ENCODE data around the gene SRD5A1. TPM values are rescaled to one million over a fixed set of nuclear protein-coding genes. Genes with fewer than 3 reads are reported as not detected.

Gene SRD5A1, protein sequence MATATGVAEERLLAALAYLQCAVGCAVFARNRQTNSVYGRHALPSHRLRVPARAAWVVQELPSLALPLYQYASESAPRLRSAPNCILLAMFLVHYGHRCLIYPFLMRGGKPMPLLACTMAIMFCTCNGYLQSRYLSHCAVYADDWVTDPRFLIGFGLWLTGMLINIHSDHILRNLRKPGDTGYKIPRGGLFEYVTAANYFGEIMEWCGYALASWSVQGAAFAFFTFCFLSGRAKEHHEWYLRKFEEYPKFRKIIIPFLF
- 35.8 TPM for polyA plus RNA-seq (2012; ENCODE audit: insufficient read depth, insufficient read length)

DNA sequence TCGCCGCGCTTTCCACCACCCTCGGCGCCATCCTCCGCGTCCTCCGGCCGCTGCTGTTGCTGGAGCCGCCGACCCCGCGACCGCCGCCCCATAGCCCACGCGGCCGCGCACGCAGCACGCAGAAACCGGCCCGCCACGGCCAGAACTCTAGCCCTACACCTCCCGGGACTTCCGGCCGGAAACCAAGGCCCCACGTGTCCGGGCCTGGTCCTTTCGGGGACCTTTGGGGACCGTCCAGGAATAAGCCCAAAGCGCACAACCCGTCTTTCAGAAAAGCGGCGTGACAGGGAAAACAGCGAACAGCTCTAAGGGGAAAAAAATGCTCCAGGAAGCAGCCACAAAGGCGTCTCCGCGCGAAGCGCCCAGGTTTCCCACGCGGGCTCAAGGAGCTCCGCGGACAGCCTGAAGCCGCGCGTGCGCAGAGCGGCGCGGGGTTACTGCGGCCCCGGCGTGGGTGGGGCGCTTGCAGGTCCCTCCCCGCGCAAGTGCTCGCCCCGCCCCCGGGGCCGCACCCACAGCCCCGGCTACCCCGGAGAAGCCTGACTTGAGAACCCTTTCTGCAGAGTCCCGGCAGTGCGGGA, at the start of gene SRD5A1, which contains the start of gene NSUN2:
Gene SRD5A1 (plus strand): TSS at position 553 of the 581 bp plus-strand sequence. CDS start 137 bp downstream, outside the sequence.
Gene NSUN2 (minus strand): TSS at position 157 of the 581 bp plus-strand sequence. CDS start 65 bp downstream, at position 92.
- peak within 1 kb of the TSS; percentile 97 for H3K4me3 ChIP-seq (ENCODE audit: low read length)
- peak; percentile 84 for DNase-seq (ENCODE audit: low read depth, low spot score)

DNA sequence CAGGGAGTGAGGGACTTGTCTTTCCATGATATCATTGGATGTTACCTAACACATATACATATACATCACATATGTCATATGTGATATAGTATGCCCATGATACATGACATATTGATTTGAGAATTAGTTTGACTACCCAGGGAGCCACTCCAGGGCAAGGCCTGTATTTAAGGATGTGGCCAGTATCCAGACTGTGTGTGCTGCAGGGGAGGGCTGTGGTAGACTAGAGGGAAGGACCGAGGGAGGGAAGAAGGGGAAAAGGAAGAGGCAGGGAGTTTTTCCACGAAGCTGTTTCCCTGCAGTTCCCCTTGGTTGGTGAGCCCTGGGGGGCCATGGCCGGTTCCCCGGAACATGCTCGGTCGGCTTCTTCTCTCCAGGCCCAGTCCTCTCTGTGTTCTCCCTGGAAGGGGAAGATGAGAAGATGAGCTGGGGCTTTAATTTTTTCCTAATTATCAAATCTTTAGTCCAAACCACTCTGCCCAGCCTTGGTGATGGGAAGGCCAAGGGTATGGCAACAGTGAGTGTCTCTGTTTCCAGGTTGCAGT, 49.1 kb upstream of the SRD5A1 start:
- no peak for DNase-seq (ENCODE audit: low read depth, low spot score)
- H3K4me3 ChIP-seq (ENCODE audit: low read length) = no peak overlapping the region

DNA sequence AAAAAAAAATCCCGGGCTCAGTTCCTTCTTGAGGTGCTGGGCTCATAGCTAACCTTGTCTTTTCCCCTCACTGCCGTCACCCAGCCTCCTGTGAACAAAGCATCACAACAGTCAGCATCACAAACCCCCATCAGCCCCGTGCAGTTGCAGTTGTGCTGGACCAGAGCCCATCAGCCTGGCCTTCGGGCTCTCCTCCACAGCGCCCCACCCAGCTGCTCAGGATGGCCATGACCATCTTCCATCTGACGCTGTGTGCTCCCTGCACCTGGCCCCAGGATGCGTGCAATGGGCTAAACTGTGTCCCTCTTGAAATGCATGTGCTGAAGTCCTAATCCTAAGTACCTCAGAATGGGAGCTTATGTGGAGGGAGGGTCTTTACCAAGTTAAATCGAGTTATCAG, 48.5 kb upstream of the SRD5A1 start:
- H3K4me3 ChIP-seq (ENCODE audit: low read length) = no peak overlapping the region
- DNase-seq (ENCODE audit: low read depth, low spot score) = no peak

DNA sequence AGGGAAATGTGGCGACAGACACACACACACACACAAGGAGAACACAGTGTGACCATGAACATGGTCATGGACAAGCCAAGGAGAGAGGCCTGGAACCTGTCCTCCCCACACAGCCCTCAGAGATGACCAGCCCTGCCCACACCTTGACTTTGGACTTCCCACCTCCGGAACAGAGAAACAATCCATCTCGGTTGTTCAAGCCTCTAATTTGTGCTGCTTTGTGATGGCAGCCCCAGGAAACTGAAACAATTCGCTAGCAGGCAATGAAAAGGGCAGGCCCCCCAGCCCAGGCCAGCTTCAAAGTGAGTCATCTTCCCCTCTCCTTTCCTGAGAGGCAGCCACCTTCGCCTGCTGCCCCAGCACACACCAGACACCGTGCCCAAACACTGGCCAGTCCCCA, 48.1 kb upstream of the SRD5A1 start:
- no peak for DNase-seq (ENCODE audit: low read depth, low spot score)
- H3K4me3 ChIP-seq (ENCODE audit: low read length) = no peak overlapping the region

DNA sequence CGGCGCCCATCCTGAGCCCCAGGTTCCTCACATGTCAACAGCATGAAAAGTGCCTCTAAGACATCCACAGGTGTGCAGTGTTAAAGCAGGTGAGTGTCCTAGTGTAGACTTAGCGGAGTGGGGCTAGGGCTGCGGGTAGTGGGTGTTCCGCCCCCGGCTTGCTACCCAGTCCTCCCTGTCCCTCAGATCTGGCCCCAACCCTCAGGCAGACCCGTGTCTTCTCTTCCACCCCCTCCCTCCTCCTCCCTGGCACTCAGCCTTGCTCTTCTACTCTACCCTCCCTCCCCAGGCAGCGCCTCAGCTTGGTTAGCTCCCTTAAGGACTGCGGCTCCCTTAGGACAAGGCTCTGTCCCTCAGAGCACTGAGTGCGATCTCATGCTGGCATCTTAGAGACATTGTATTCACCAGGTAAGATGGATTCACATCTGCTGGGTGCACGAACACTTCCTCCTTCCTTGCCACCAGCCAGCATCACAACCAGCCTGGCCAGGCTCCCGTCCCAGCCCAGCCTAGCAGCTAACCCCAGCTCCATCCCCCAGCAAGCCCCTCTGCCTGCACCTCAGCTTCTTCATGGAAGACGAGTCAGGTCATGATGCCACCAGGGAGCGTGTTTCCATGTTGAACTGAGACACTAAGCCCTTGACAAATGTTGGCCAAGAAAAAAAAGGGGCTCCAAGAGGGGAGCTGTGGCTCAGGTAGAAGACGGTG, 47.1 kb upstream of the SRD5A1 start:
- H3K4me3 ChIP-seq (ENCODE audit: low read length) = no peak overlapping the region
- no peak for DNase-seq (ENCODE audit: low read depth, low spot score)

DNA sequence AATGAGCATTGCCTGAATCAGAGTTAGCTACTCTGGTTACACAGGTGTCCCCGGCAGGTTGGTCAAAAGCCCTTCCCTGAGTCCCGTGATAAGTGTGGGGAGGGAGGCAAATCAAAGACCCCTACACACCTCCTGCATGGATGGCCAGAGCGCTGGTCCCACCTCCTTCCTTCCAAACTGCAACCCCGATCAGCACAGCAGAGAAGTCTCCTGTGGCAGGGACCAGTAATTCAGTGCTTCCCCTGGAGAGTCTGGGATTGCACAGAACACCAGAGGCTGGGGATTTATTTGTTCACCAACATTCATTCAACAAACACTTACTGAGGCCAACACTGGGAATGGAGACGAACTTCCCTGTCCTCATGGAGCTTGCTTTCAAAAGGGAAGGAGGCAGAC, 46.6 kb upstream of the SRD5A1 start:
- no peak overlapping the region for H3K4me3 ChIP-seq (ENCODE audit: low read length)

DNA sequence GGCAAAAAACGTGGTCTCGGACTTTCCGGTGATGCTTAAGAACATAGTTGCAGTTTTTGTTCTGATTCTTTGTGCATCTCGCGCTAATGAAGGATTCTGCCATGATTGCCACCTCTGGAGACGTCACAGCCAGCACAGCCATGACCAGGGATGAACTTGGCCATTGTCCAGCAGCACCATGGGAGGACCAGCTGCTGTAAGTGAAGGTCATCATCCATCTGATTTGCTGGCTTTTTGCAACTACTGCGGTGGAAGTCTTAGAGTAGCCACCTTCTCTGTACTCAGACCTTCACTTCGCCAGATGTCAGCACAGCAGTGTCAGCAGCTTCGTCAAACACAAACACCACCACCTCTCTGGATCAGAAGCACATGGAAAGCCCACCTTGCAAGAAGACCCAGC, 46.1 kb upstream of the SRD5A1 start:
- H3K4me3 ChIP-seq (ENCODE audit: low read length) = no peak overlapping the region
- DNase-seq (ENCODE audit: low read depth, low spot score) = no peak

More for the DNA sequence above, 46.6 kb upstream of the SRD5A1 start:
- DNase-seq (ENCODE audit: low read depth, low spot score) = no peak

DNA sequence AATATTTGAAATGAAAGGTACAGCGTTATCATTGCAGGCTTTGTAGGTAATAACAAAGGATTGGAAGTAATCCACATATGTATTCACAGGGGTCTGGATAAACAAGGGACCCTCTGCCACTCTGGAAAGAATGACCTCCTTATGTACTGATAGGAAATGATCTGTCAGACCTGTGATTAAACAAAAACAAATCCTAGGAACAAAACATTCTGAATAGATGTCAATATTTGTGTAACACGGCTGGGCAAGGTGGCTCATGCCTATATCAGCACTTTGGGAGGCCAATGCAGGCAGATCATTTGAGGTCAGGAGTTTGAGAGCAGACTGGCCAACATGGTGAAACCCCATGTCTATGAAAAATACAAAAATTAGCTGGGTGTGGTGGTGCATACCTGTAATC, 42.7 kb upstream of the SRD5A1 start:
- no peak overlapping the region for H3K4me3 ChIP-seq (ENCODE audit: low read length)

DNA sequence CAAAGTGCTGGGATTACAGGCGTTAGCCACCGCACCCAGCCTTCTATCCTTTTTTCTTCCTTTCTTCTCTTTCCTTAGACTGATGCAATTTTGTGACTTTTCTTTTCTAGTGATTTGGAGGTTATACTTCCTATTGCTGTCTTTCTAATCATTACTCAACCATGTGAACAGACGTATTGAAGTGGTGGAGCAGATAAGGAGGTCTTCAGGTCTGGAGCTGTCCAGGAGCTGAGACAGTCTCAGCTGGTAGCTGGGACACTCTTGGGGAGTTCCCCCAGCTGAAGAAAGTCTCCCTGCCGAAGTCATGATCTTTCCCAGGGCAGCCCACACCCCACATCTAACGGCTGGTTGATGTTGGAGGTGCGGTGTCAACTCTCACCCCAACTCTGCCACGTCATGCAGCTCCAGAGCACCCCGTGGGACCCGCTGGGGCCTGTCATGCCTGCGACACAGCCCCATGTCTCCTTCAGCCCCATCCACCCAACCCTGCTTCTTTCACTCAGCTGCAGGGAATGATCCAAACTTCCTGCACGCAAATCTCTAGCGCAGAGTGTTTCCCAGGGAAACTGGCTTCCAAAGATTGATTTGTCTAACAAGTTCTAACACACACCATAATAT, 41.5 kb upstream of the SRD5A1 start:
- DNase-seq (ENCODE audit: low read depth, low spot score) = no peak
- no peak overlapping the region for H3K4me3 ChIP-seq (ENCODE audit: low read length)

More for the DNA sequence above, 42.7 kb upstream of the SRD5A1 start:
- DNase-seq (ENCODE audit: low read depth, low spot score) = no peak

DNA sequence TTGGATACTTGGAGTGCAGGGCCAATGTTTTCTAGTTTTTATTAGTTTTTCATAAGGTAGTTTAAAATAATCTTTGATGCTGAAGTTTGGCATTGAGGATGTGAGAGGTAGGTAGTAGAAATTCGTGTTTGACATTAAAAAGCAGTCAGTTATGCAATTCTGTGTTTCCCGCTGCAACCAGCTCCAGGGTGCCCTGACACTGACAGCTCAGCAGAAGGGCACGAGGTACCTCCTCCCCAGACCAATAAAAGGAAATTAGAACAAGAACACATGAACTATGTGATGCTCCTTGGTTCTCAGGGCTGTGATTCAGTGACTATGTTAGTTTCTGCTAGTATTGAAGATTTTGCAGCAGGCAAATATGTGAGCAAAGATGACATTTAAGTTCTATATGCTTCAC, 40.6 kb upstream of the SRD5A1 start:
- no peak overlapping the region for H3K4me3 ChIP-seq (ENCODE audit: low read length)
- DNase-seq (ENCODE audit: low read depth, low spot score) = no peak

DNA sequence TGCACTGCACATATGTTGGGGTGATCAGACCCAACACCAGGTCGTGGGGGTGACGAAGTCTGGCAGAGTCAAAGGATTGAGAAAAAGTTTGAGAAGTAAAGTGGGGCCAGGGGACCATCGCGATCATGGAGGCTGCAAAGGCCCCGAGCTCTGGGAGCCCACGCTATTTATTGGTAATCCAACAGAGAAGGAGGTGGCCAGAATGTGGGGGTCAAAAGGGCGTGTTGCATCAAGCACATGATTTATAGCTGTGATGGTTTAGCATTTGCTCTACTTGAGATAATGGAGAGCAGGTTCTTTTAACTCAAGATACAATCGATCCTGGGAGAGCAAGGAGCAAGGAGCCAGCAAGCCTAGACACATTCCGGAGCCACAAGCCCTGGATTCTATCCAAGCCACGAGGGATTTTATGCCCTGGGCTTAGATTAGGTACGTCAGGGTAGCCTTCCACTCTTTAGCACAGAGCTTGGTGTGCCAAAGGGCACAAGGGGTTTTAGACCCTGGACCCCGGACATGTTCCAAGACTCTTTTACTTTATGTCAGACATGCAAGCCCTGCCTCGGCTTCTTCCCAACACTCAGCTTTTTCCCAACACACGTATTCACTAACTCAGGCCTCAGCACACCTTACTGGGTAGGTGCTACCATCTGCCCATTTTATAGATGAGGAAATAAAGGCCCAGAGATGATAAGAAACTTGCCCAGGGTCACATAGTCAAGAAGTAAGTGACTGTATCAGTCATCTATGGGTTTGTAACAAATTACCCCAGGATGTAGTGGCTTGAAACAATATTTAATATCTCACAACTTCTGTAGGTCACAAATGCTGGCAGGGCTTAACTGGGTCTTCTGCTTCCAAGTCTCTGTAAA, 39.9 kb upstream of the SRD5A1 start:
- no peak for DNase-seq (ENCODE audit: low read depth, low spot score)

DNA sequence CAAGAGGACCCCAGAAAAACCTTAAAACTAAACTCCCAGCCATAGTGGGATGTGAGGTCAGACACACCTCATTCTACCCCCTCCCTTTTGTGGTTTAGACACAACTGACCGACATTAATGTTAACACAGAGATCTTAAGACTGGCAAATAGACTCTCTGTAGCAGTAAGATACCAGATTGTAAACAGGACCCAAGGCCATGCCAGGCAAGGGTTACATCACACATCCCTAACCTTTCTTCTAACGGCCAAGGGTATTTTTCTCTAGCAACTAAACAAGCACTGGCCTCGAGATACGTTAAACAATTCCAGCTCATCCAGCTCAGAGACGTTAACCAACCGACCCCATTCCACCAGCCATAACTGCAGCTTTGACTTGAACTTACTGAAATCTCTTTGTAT, 39.2 kb upstream of the SRD5A1 start:
- H3K4me3 ChIP-seq (ENCODE audit: low read length) = no peak overlapping the region
- DNase-seq (ENCODE audit: low read depth, low spot score) = no peak

More for the DNA sequence above, 39.9 kb upstream of the SRD5A1 start:
- H3K4me3 ChIP-seq (ENCODE audit: low read length) = no peak overlapping the region

DNA sequence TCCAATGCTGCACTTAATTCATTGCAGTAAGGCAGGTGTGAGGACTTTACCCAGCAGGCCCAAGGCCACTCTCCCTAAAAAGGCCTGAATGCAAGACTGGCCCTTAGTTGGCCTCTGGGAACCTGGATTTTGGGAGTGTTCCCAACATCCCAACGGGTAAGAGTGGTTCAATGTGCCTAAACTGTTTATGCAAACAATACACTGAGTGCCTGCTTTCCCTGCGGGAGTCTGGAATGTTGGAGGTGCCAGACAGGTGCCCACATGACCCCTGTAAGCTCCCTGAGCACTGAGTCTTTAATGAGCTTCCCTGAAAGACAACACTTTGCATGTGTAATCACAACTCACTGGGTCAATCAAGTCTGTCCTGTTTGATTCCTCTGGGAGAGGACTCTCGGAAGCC, 37.8 kb upstream of the SRD5A1 start:
- DNase-seq (ENCODE audit: low read depth, low spot score) = no peak

DNA sequence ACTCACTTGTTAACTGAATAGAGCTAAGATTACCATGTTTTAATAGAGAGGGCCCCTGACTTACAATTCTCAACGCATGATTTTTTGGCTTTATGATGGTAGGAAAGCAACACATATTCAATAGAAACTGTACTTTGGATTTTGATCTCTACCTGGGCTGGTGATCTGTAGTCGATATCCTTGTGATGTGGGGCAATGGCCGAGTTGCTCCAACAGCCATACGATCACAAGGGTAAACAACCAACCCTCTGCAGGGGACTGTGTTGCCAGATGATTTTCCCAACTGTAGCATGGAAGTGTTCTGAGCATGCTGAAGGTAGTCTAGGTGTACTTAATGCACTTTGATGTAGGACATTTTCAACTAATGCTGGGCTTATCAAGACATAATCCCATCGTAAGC, 36.9 kb upstream of the SRD5A1 start:
- DNase-seq (ENCODE audit: low read depth, low spot score) = no peak

More for the DNA sequence above, 37.8 kb upstream of the SRD5A1 start:
- H3K4me3 ChIP-seq (ENCODE audit: low read length) = no peak overlapping the region

DNA sequence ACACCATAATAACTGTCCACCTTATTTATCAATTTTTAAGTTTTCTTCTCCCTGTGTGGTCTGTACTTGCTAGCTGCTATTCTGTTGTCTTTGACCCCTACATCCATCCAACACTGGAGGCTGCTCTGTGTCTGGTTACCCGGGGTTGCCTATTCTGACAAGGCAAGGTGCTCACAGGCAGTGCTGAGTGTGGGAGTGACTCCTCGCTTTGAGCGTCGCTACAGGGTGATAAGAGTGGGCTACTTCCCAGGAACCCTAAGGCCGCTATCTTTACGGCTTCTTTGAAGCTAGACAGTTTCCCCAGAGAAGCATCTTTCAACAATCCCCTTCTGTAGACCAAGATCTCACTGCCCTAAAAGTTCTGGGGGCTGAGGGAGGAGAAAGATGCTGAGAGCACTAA, 35.7 kb upstream of the SRD5A1 start:
- no peak for DNase-seq (ENCODE audit: low read depth, low spot score)
- no peak overlapping the region for H3K4me3 ChIP-seq (ENCODE audit: low read length)

More for the DNA sequence above, 36.9 kb upstream of the SRD5A1 start:
- H3K4me3 ChIP-seq (ENCODE audit: low read length) = no peak overlapping the region

DNA sequence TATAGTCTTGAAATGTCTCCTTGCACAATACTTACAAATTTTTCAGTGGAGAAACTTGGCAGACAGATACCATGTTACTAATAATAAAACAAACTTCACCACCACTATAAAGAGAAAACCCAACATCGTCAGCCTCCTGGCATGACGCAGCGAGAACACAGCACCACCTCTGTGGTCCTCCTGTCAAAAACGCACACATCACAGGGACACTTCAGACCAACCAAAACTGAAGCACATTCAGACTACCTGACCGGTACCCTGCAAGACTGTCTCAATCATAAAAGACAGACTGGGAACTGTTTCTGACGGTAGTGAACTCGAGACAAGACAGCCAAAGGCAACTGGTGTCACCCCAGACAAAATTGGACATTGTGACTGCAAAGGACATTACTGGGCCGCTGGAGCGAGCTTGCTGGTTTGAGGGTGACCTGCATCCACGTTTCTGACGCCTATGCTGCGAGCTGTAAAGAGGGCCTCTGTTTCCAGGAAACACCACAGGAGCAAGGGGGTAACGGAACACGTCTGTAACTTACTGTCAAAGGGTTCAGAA, 34.8 kb upstream of the SRD5A1 start:
- DNase-seq (ENCODE audit: low read depth, low spot score) = no peak
- H3K4me3 ChIP-seq (ENCODE audit: low read length) = no peak overlapping the region

DNA sequence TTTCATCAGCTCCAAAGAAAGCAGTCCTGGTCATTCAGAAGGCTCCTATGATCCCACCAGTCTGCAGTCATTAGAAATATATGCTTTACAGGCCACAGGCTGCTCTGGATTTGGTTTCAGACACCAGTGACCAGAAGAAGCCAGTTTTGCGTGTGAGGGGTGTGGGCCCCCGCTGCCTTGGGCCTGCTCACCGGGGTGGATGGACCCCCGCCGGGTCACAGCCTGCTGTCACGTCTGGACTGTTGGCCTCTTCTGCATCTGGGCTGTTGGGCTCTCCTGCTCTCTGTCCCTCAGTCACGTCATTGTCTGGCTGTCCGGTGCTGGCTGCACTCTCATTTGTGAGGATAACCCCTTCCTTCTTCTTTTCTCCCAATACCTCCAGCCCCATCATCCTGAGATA, 33.5 kb upstream of the SRD5A1 start:
- no peak overlapping the region for H3K4me3 ChIP-seq (ENCODE audit: low read length)
- DNase-seq (ENCODE audit: low read depth, low spot score) = no peak

DNA sequence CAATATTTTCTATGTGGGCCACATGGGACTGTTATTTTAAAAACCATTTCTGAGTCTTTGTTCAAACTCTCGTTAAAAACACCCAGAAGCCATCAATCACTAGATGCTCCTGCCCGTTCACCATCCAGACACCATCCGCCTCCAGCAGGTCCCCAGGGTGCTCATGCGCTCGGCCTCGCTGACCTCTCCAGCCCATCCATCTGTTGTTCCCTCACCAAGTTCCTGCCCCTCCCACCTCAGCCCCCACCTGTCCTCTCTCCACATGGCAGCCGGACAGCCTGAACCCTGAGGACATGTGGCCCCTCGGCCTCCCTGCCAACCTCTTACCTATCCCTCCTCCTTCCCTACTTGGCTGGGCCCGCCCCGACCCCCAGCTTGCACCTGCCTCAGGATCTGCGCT, 32.0 kb upstream of the SRD5A1 start:
- no peak for DNase-seq (ENCODE audit: low read depth, low spot score)
- no peak overlapping the region for H3K4me3 ChIP-seq (ENCODE audit: low read length)

Data from Jurkat, Clone E6-1 (cell line).